HepG2 (cell line): ENCODE results near the gene CIBAR2. TPM values are rescaled to one million over a fixed set of nuclear protein-coding genes. Genes with fewer than 3 reads are reported as not detected.

Experiments
- CAMTA2 ChIP-seq: sonication (generic); formaldehyde crosslinking; IDR thresholded peaks from 2 replicates; pipeline ENCODE4 v1.4.0; 2020; ENCODE audit warnings: mild to moderate bottlenecking, missing genetic modification reagents, borderline replicate concordance
- CCDC6 ChIP-seq: sonication (generic); formaldehyde crosslinking; IDR thresholded peaks from 2 replicates; pipeline ENCODE4 v1.8.1; 2022; ENCODE audit warnings: mild to moderate bottlenecking, missing genetic modification reagents, moderate library complexity
- CENPBD1 ChIP-seq: sonication (generic); formaldehyde crosslinking; IDR thresholded peaks from 2 replicates; pipeline ENCODE4 v1.8.0; 2022; ENCODE audit warnings: missing genetic modification reagents, low read depth, mild to moderate bottlenecking, borderline replicate concordance
- E2F2 ChIP-seq: sonication (generic); formaldehyde crosslinking; IDR thresholded peaks from 2 replicates; pipeline ENCODE4 v1.4.0; 2020; ENCODE audit warnings: missing genetic modification reagents, borderline replicate concordance
- HIVEP1 ChIP-seq: sonication (generic); formaldehyde crosslinking; IDR thresholded peaks from 2 replicates; pipeline ENCODE4 v1.4.0; 2020; ENCODE audit warnings: mild to moderate bottlenecking, missing genetic modification reagents
- JUNB ChIP-seq: sonication (generic); formaldehyde crosslinking; IDR thresholded peaks from 2 replicates; pipeline ENCODE4 v1.8.0; 2022; ENCODE audit warnings: missing genetic modification reagents, mild to moderate bottlenecking, borderline replicate concordance
- KDM5B ChIP-seq: sonication (generic); formaldehyde crosslinking; IDR thresholded peaks from 2 replicates; pipeline ENCODE4 v1.4.0; 2020; ENCODE audit warnings: missing genetic modification reagents, mild to moderate bottlenecking, borderline replicate concordance
- NAIF1 ChIP-seq: sonication (generic); formaldehyde crosslinking; IDR thresholded peaks from 2 replicates; pipeline ENCODE4 v1.5.0; 2020; ENCODE audit warnings: mild to moderate bottlenecking, missing genetic modification reagents, borderline replicate concordance
- NBN ChIP-seq: fragments of 450-650 bp; conservative IDR thresholded peaks from 2 replicates; pipeline ENCODE4 v1.6.1; 2017
- PAXIP1 ChIP-seq: sonication (generic); formaldehyde crosslinking; conservative IDR thresholded peaks from 2 replicates; pipeline ENCODE4 v1.4.0; 2020; ENCODE audit warnings: mild to moderate bottlenecking, missing genetic modification reagents, moderate library complexity
- PHF20 ChIP-seq: sonication (generic); formaldehyde crosslinking; IDR thresholded peaks from 2 replicates; pipeline ENCODE4 v1.5.0; 2020; ENCODE audit warnings: mild to moderate bottlenecking, missing genetic modification reagents
- POLR2G ChIP-seq: fragments of 200-400 bp; formaldehyde crosslinking; IDR thresholded peaks from 2 replicates; pipeline ENCODE4 v1.6.1; 2018; ENCODE audit warnings: mild to moderate bottlenecking, low read depth, low read length, moderate library complexity
- REPIN1 ChIP-seq: sonication (generic); formaldehyde crosslinking; IDR thresholded peaks from 2 replicates; pipeline ENCODE4 v1.8.0; 2022; ENCODE audit warnings: missing genetic modification reagents, low read depth, mild to moderate bottlenecking, borderline replicate concordance
- SMARCE1 ChIP-seq: fragments of 450-650 bp; IDR thresholded peaks from 2 replicates; pipeline ENCODE4 v1.6.1; 2017; ENCODE audit warnings: borderline replicate concordance
- TCF12 ChIP-seq, 2 experiments: fragments of 450-650 bp in 1 of 2; sonication (generic) in 1 of 2; formaldehyde crosslinking in 1 of 2; IDR thresholded peaks; 2 replicates each; pipeline versions ENCODE4 v1.6.1 to v1.8.0; 2017 to 2022; ENCODE audit warnings: antibody characterized with exemption in 1 of 2, mild to moderate bottlenecking in 1 of 2, missing genetic modification reagents in 1 of 2, moderate library complexity in 1 of 2
- U2AF2 ChIP-seq: fragments of 200-400 bp; formaldehyde crosslinking; IDR thresholded peaks from 2 replicates; pipeline ENCODE4 v1.6.1; 2017; ENCODE audit warnings: low read depth, mild to moderate bottlenecking, low read length
- ZNF235 ChIP-seq: sonication (generic); formaldehyde crosslinking; IDR thresholded peaks from 2 replicates; pipeline ENCODE4 v1.8.1; 2023; ENCODE audit warnings: mild to moderate bottlenecking, missing genetic modification reagents, borderline replicate concordance
- ZNF350 ChIP-seq: sonication (generic); formaldehyde crosslinking; IDR thresholded peaks from 2 replicates; pipeline ENCODE4 v1.4.0; 2020; ENCODE audit warnings: mild to moderate bottlenecking, low read depth, missing genetic modification reagents, borderline replicate concordance
- ZNF496 ChIP-seq: sonication (generic); formaldehyde crosslinking; IDR thresholded peaks from 2 replicates; pipeline ENCODE4 v1.8.1; 2023; ENCODE audit warnings: mild to moderate bottlenecking, moderate library complexity, missing genetic modification reagents; ENCODE audit not compliant: insufficient replicate concordance
- ZNF772 ChIP-seq: sonication (generic); formaldehyde crosslinking; IDR thresholded peaks from 2 replicates; pipeline ENCODE4 v1.5.0; 2020; ENCODE audit warnings: mild to moderate bottlenecking, missing genetic modification reagents
- ZNF883 ChIP-seq: sonication (generic); formaldehyde crosslinking; IDR thresholded peaks from 2 replicates; pipeline ENCODE4 v1.5.1; 2020; ENCODE audit warnings: mild to moderate bottlenecking, missing genetic modification reagents; ENCODE audit errors: not compliant biosample characterization
- ZNF891 ChIP-seq: sonication (generic); formaldehyde crosslinking; IDR thresholded peaks from 2 replicates; pipeline ENCODE4 v1.5.0; 2020; ENCODE audit warnings: mild to moderate bottlenecking, missing genetic modification reagents
- polyA plus RNA-seq, 8 experiments: library from polyadenylated mRNA; depleted of rRNA in 3 of 8; stranded (reverse) in 7 of 8; unstranded in 1 of 8; fragments of >200 nt; fragmentation: Illumina TruSeq in 4 of 8; extraction: Trizol in 4 of 8; gene quantifications; 2 replicates each; pipeline versions ENCODE4 v1.2.1 to v1.2.3, GENCODE V29; 2011 to 2016; ENCODE audit warnings: low read depth in 4 of 8, missing spikeins in 1 of 8, mixed read lengths in 1 of 8; ENCODE audit not compliant: insufficient read depth in 1 of 8
- total RNA-seq, 5 experiments: library from RNA; depleted of rRNA; stranded (reverse); fragments of >200 nt; fragmentation: Illumina TruSeq; extraction: Trizol; gene quantifications; 2 replicates each; pipeline ENCODE4 v1.2.3, GENCODE V29; 2016; ENCODE audit warnings: low read depth in 1 of 5

Gene CIBAR2
- total and polyA plus RNA-seq, 2 of the 13 experiments (the other 11 are each of a cell fraction or from before 2014, with no cell fraction given) = not detected

- TF ChIP-seq PAXIP1 (CRISPR knock-in tag) (no peak), TCF12 (IDR thresholded peaks at IDR 0.05) (no peak), TCF12 (CRISPR knock-in tag; IDR thresholded peaks at IDR 0.05) (no peak), U2AF2 (no peak), ZNF235 (CRISPR knock-in tag) (0 out of 2 replicates have a peak, but pooled peaks have one; percentile 84), NAIF1 (CRISPR knock-in tag) (no peak), E2F2 (CRISPR knock-in tag) (peak; percentile 23; the same call in 1 of the 2 replicates), ZNF772 (CRISPR knock-in tag) (peak; percentile 79; the same call in 1 of the 2 replicates), ZNF883 (CRISPR knock-in tag) (peak; percentile 70), PHF20 (no peak), REPIN1 (peak; percentile 58; the same call in 1 of the 2 replicates), ZNF496 (CRISPR knock-in tag) (no peak), KDM5B (peak; percentile 90), ZNF891 (peak; percentile 90), NBN (no peak), HIVEP1 (CRISPR knock-in tag) (peak; percentile 95), CAMTA2 (CRISPR knock-in tag) (no peak), JUNB (CRISPR knock-in tag) (peak; percentile 67; the same call in 1 of the 2 replicates), SMARCE1 (no peak), POLR2G (no peak), ZNF350 (CRISPR knock-in tag) (peak; percentile 79; the same call in 1 of the 2 replicates), CENPBD1 (CRISPR knock-in tag) (no peak), CCDC6 (CRISPR knock-in tag) (0 out of 2 replicates have a peak, but pooled peaks have one; percentile 30)
Measured at GRCh38 chr16:85055493-85056210, 56.6 kb downstream of the CIBAR2 start (continued).
